Ascending aorta (tissue), 2 donors: ENCODE results near the gene AHCYL1. TPM values are rescaled to one million over a fixed set of nuclear protein-coding genes. Genes with fewer than 3 reads are reported as not detected.
A peak's percentile ranks its signal among the peaks of the same experiment; 100 is the strongest.

ENCODE experiments used
- DNase-seq, 2 donors: peaks; one replicate each; pipeline ENCODE4 v3.0.0-alpha.2; 2019; ENCODE audit warnings: low spot score in 2 of 2
- H3K27ac ChIP-seq, 2 donors: fragments of 200-600 bp; sonication (generic); one replicate each; pipeline ENCODE4 v1.5.1; 2016 to 2017; ENCODE audit warnings: mild to moderate bottlenecking in 1 of 2
- H3K27me3 ChIP-seq: fragments of 200-600 bp; sonication (generic); one replicate; pipeline ENCODE4 v1.5.1; 2017
- H3K36me3 ChIP-seq, 2 donors: fragments of 200-600 bp; sonication (generic); one replicate each; pipeline ENCODE4 v1.5.1; 2016
- H3K4me1 ChIP-seq, 2 donors: fragments of 200-600 bp; sonication (generic); one replicate each; pipeline ENCODE4 v1.5.1; 2016 to 2017; ENCODE audit warnings: mild to moderate bottlenecking in 1 of 2
- H3K4me3 ChIP-seq, 2 donors: fragments of 200-600 bp; sonication (generic); one replicate each; pipeline ENCODE4 v1.5.1; 2016 to 2017; ENCODE audit warnings: mild to moderate bottlenecking in 1 of 2
- H3K9me3 ChIP-seq, 2 donors: fragments of 200-600 bp; sonication (generic); one replicate each; pipeline ENCODE4 v1.5.1; 2016
- CTCF ChIP-seq, 3 experiments: fragments of 200-600 bp in 2 of 3; fragments of 450-650 bp in 1 of 3; sonication (generic) in 2 of 3; IDR thresholded peaks; one replicate each; pipeline ENCODE4 v1.5.1; 2016 to 2019; ENCODE audit warnings: antibody characterized with exemption in 3 of 3, mild to moderate bottlenecking in 1 of 3, moderate library complexity in 1 of 3
- intact Hi-C: fragments of 100-400 bp; cut with DNase I; formaldehyde crosslinking; loops from one replicate; pipeline ENCODE4 v1.15.1; 2023
- total RNA-seq: library from RNA; depleted of rRNA; stranded (reverse); fragments of >200 nt; gene quantifications from one replicate; pipeline ENCODE4 v1.1.0, GENCODE V29; 2016

The AHCYL1 gene
- total RNA-seq, 1 donor from 2014 or later, result 49.1 TPM

GRCh38 chr1:110032327-110032726 is 47.8 kb downstream of the AHCYL1 start:
- H3K4me3 ChIP-seq, result no peak overlapping the region
- intact Hi-C loops, result loop anchor here (10.0 kb wide), 2 partner anchors 302 to 1218 kb away; partner anchors contain the start of gene RBM15
- TF ChIP-seq CTCF (IDR thresholded peaks at IDR 0.05), result no peak

GRCh38 chr1:110033421-110033820 is 48.9 kb downstream of the AHCYL1 start:
- peak overlapping the region in 1 of 2 donors; percentile 86 for H3K4me3 ChIP-seq
- no peak for TF ChIP-seq CTCF (IDR thresholded peaks at IDR 0.05)
- H3K4me1 ChIP-seq, result peaks cover 0 to 6% of the 10 kb centered on the region in 2 donors

More at GRCh38 chr1:110032327-110032726, 47.8 kb downstream of the AHCYL1 start:
- no peaks in the 10 kb centered on the region for H3K36me3 ChIP-seq
- no peaks in the 10 kb centered on the region for H3K27me3 ChIP-seq
- DNase-seq, result no peak
- H3K9me3 ChIP-seq, result no peaks in the 10 kb centered on the region
- H3K27ac ChIP-seq, result no peak overlapping the region
- H3K4me1 ChIP-seq, result peaks cover 0 to 6% of the 10 kb centered on the region in 2 donors

GRCh38 chr1:110034040-110034450 is 49.5 kb downstream of the AHCYL1 start:
- TF ChIP-seq CTCF (IDR thresholded peaks at IDR 0.05), result no peak
- no peak for DNase-seq
- H3K36me3 ChIP-seq, result peaks cover 10 to 12% of the 10 kb centered on the region in 2 donors
- H3K4me1 ChIP-seq, result peaks cover 0 to 6% of the 10 kb centered on the region in 2 donors
- no peaks in the 10 kb centered on the region for H3K27me3 ChIP-seq
- H3K9me3 ChIP-seq, result no peaks in the 10 kb centered on the region
- peak overlapping the region; percentile 25 to 92 for H3K27ac ChIP-seq
- intact Hi-C loops, result loop anchor here (10.0 kb wide), 2 partner anchors 301 to 1219 kb away; partner anchors contain the start of gene RBM15
- H3K4me3 ChIP-seq, result peak overlapping the region; percentile 86 to 96

More at GRCh38 chr1:110033421-110033820, 48.9 kb downstream of the AHCYL1 start:
- intact Hi-C loops, result loop anchor here (10.0 kb wide), 2 partner anchors 301 to 1219 kb away; partner anchors contain the start of gene RBM15
- Histone ChIP-seq H3K27me3 (no peaks in the 10 kb centered on the region), H3K27ac (no peak overlapping the region), H3K9me3 (no peaks in the 10 kb centered on the region), H3K36me3 (peaks cover 4 to 6% of the 10 kb centered on the region in 2 donors)
- DNase-seq, result no peak

DNA sequence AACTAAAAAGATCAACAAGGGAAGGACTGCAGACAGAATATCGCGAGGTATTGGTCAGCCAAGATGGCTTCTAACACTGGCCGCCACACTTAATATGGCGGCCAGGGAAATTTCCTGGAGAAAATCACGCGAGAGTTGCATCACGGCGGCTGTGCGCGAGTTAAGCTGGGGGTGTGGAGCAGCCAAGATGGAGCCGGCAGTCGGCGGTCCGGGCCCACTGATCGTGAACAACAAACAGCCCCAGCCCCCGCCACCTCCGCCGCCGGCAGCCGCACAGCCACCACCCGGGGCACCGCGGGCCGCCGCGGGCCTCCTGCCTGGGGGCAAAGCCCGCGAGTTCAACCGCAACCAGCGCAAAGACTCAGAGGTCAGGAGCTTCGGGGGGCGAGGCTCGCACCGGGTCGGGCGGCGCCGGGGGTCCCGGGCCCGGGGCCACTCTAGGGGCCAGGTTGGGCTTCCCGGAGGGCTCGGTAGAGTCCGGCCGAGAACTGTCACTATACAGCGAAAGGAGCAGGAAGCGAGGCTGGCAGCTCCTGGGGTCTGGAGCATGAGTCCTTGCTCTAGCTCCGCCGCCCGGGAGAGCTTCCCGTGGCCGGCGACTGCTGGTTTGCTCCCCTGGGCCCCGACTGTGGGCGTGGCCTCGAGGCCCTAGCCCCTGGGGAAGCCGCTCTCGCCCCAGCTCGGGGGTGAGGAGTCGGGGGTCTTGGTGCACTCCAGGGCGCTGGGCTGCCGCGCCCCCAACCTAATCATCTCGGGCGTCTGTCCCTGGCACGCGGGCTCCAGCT is 50.1 kb downstream of the AHCYL1 start, which contains the start of gene STRIP1:
Gene STRIP1, plus strand, starts transcription at position 174 of the 785 bp plus-strand sequence. Its CDS starts 14 bp downstream, at position 188.
- DNase-seq, result peak; percentile 77 to 97
- peaks cover 16 to 18% of the 10 kb centered on the region in 2 donors for H3K36me3 ChIP-seq
- no peaks in the 10 kb centered on the region for H3K9me3 ChIP-seq
- no peaks in the 10 kb centered on the region for H3K27me3 ChIP-seq
- peak within 1 kb of the TSS; percentile 90 to 92 for H3K27ac ChIP-seq
- intact Hi-C loops, result loop anchor here (10.0 kb wide), 2 partner anchors 300 to 1220 kb away; partner anchors contain the start of gene RBM15
- TF ChIP-seq CTCF (IDR thresholded peaks at IDR 0.05), result no peak
- peak within 1 kb of the TSS; percentile 86 to 96 for H3K4me3 ChIP-seq
- H3K4me1 ChIP-seq, result peaks cover 0 to 6% of the 10 kb centered on the region in 2 donors

- Histone ChIP-seq H3K4me3 (peak overlapping the region; percentile 86 to 96), H3K36me3 (peaks cover 22 to 25% of the 10 kb centered on the region in 2 donors), H3K4me1 (peaks cover 0 to 6% of the 10 kb centered on the region in 2 donors), H3K27me3 (no peaks in the 10 kb centered on the region), H3K27ac (peak overlapping the region; percentile 90 to 92), H3K9me3 (no peaks in the 10 kb centered on the region)
- intact Hi-C loops, result loop anchor here (10.0 kb wide), 2 partner anchors 300 to 1220 kb away; partner anchors contain the start of gene RBM15
- DNase-seq, result no peak
- TF ChIP-seq CTCF (IDR thresholded peaks at IDR 0.05), result no peak
Measured at GRCh38 chr1:110035236-110035752, 50.7 kb downstream of the AHCYL1 start.
